ENCODE measurements around the gene AATK.

- TF ChIP-seq CTCF (IDR thresholded peaks at IDR 0.05) (no peak), POLR2A (IDR thresholded peaks at IDR 0.05) (no peak)
Measured at GRCh38 chr17:81093619-81094508, 72.2 kb downstream of the AATK start.

All from adrenal gland (tissue), 5 donors.